ENCODE data around the gene DENND4C.
"Not testable (repeated sequence)": the region's sequence is repeated elsewhere in the genome, so short reads cannot be mapped to it uniquely, and the experiment has no call there.

GRCh38 chr9:19251203-19251602 lies 20.7 kb downstream of the DENND4C start:
- not testable (repeated sequence) for TF ChIP-seq CTCF, POLR2A (IDR thresholded peaks at IDR 0.05)

Data from body of pancreas (tissue), 4 donors.